EH (cell line): ENCODE measurements around the gene ZNF865.

Experiments
- DNase-seq: peaks from one replicate; pipeline ENCODE4 v3.0.0-alpha.2; 2015; ENCODE audit warnings: low read depth

Gene ZNF865

GRCh38 chr19:55586976-55587668, 18.3 kb upstream of the ZNF865 start:
- peak; percentile 89 for DNase-seq

- no peak for DNase-seq
Observed at GRCh38 chr19:55588738-55589137, 16.7 kb upstream of the ZNF865 start.

GRCh38 chr19:55590109-55590508, 15.3 kb upstream of the ZNF865 start:
- DNase-seq: no peak

GRCh38 chr19:55590617-55591016, 14.8 kb upstream of the ZNF865 start:
- DNase-seq: peak; percentile 29

GRCh38 chr19:55591555-55591954, 13.9 kb upstream of the ZNF865 start:
- no peak for DNase-seq

GRCh38 chr19:55592391-55593090, 12.9 kb upstream of the ZNF865 start:
- DNase-seq: no peak

- DNase-seq: no peak
Observed at GRCh38 chr19:55593096-55593772, 12.2 kb upstream of the ZNF865 start.

GRCh38 chr19:55594996-55595545, 10.4 kb upstream of the ZNF865 start:
- no peak for DNase-seq

- DNase-seq: no peak
Observed at GRCh38 chr19:55596304-55596703, 9.1 kb upstream of the ZNF865 start.

- no peak for DNase-seq
Observed at GRCh38 chr19:55597501-55597921, 7.9 kb upstream of the ZNF865 start.

GRCh38 chr19:55598034-55598433, 7.4 kb upstream of the ZNF865 start:
- DNase-seq: no peak

GRCh38 chr19:55598719-55599467, 6.6 kb upstream of the ZNF865 start:
- DNase-seq: peak; percentile 97

GRCh38 chr19:55599468-55599841, 6.0 kb upstream of the ZNF865 start, which contains the start of gene FIZ1:
Gene FIZ1 (minus strand): TSS chr19:55599517. CDS start chr19:55597865, 1,652 bp downstream.
- DNase-seq: peak; percentile 99

- peak; percentile 91 for DNase-seq
Observed at GRCh38 chr19:55599842-55600661, 5.4 kb upstream of the ZNF865 start, which contains the start of gene ZNF524. Gene ZNF524 (plus strand): TSS chr19:55600288. CDS start chr19:55602113, 1,825 bp downstream.

- DNase-seq: no peak
Observed at GRCh38 chr19:55600662-55601028, 4.8 kb upstream of the ZNF865 start.

- DNase-seq: no peak
Observed at GRCh38 chr19:55601084-55601483, 4.4 kb upstream of the ZNF865 start.

- no peak for DNase-seq
Observed at GRCh38 chr19:55602104-55603001, 3.1 kb upstream of the ZNF865 start.

GRCh38 chr19:55603115-55603514, 2.3 kb upstream of the ZNF865 start:
- DNase-seq: no peak

GRCh38 chr19:55603581-55604292, 1.7 kb upstream of the ZNF865 start:
- no peak for DNase-seq
